Right atrium auricular region (tissue), 2 donors: Measurements from ENCODE around the gene SCD. TPM values are rescaled to one million over a fixed set of nuclear protein-coding genes. Genes with fewer than 3 reads are reported as not detected.

Source experiments
- DNase-seq: peaks from one replicate; pipeline ENCODE4 v3.0.0-alpha.2; 2019; ENCODE audit warnings: low spot score
- H3K27ac ChIP-seq, 2 donors: fragments of 200-600 bp; sonication (generic); 1 replicate in 1 of 2; 2 replicates in 1 of 2; pipeline ENCODE4 v1.5.1; 2016 to 2019
- H3K27me3 ChIP-seq, 2 donors: fragments of 200-600 bp; sonication (generic); one replicate each; pipeline versions ENCODE4 v1.5.1 to v1.6.0; 2017 to 2019
- H3K36me3 ChIP-seq: fragments of 200-600 bp; sonication (generic); one replicate; pipeline ENCODE4 v1.5.1; 2016
- H3K4me1 ChIP-seq, 2 donors: fragments of 200-600 bp; sonication (generic); one replicate each; pipeline versions ENCODE4 v1.5.1 to v1.6.0; 2017 to 2019
- H3K4me3 ChIP-seq, 2 donors: fragments of 200-600 bp; sonication (generic); 1 replicate in 1 of 2; 2 replicates in 1 of 2; pipeline ENCODE4 v1.5.1; 2017 to 2019; ENCODE audit warnings: mild to moderate bottlenecking in 1 of 2, moderate library complexity in 1 of 2
- H3K9me3 ChIP-seq, 2 donors: fragments of 200-600 bp; sonication (generic); one replicate each; pipeline ENCODE4 v1.5.1; 2019
- CTCF ChIP-seq, 2 donors: fragments of 200-600 bp; sonication (generic); IDR thresholded peaks; one replicate each; pipeline ENCODE4 v1.5.1; 2019; ENCODE audit warnings: antibody characterized with exemption in 2 of 2
- total RNA-seq, 2 donors: library from RNA; depleted of rRNA; stranded (reverse); fragments of >200 nt; gene quantifications; one replicate each; pipeline ENCODE4 v1.1.0, GENCODE V29; 2016

The SCD gene
- total RNA-seq, 2 donors from 2014 or later = 7.9 to 25.4 TPM

- no peak for DNase-seq
- H3K27ac ChIP-seq = no peak overlapping the region
- TF ChIP-seq CTCF (IDR thresholded peaks at IDR 0.05) = no peak
- H3K4me1 ChIP-seq = no peaks in the 10 kb centered on the region
- H3K9me3 ChIP-seq = no peaks in the 10 kb centered on the region
- H3K27me3 ChIP-seq = no peaks in the 10 kb centered on the region
- no peaks in the 10 kb centered on the region for H3K36me3 ChIP-seq
- no peak overlapping the region for H3K4me3 ChIP-seq
Observed at GRCh38 chr10:100403734-100404133, 56.7 kb downstream of the SCD start.

GRCh38 chr10:100413173-100413572 is 66.1 kb downstream of the SCD start:
- Histone ChIP-seq H3K27ac (no peak overlapping the region), H3K9me3 (no peaks in the 10 kb centered on the region), H3K4me3 (no peak overlapping the region), H3K4me1 (no peaks in the 10 kb centered on the region), H3K36me3 (no peaks in the 10 kb centered on the region), H3K27me3 (no peaks in the 10 kb centered on the region)
- TF ChIP-seq CTCF (IDR thresholded peaks at IDR 0.05) = no peak
- DNase-seq = no peak

Other genes starting within 250 kb of the SCD start
- gene ERLIN1, start 161.2 kb upstream of the SCD start, total RNA-seq = 10 to 100 TPM in 1 of 2 donors, 1 to 10 TPM in 1; 7.2 to 10.8 TPM
- gene CHUK, start 117.6 kb upstream of the SCD start, total RNA-seq = 10 to 100 TPM in 1 of 2 donors, 1 to 10 TPM in 1; 9.6 to 11.0 TPM
- 10 to 100 TPM in 1 of 2 donors, 1 to 10 TPM in 1; 8.1 to 10.5 TPM for gene CWF19L1, start 79.6 kb upstream of the SCD start, total RNA-seq
- gene BLOC1S2, start 60.6 kb upstream of the SCD start, total RNA-seq = 10 to 100 TPM; 18.0 to 30.0 TPM
- not detected for gene PKD2L1, start 17.0 kb upstream of the SCD start, total RNA-seq
- gene WNT8B, start 115.8 kb downstream of the SCD start, total RNA-seq = not detected
- 1 to 10 TPM; 2.0 to 4.5 TPM for gene SEC31B, start 172.6 kb downstream of the SCD start, total RNA-seq
- gene NDUFB8, start 182.6 kb downstream of the SCD start, total RNA-seq = 100 to 1,000 TPM; 355 to 361 TPM
- gene HIF1AN, start 188.7 kb downstream of the SCD start, total RNA-seq = 10 to 100 TPM in 1 of 2 donors, 1 to 10 TPM in 1; 8.5 to 11.3 TPM